ENCODE results near the gene GPR18.

DNA sequence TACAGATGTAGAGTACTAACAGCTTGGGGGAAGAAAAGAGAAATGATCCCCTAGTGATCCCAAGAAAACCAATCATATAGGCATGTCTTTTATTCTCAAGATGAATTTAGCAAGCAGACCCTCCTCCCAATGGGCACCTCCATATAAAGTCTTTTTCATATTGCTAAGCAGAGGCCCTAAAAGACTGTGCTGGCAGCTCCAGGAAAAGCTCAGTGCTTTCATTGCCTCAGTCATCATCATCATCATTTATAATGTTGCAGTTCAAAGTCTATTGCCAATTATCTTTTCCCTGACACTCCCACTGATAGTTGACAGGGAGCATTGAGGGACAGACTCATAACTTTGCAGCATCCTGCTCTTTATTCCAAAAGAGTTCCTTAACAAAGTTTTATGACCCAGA lies 36.0 kb upstream of the GPR18 start:
- TF ChIP-seq, protein P1, sequence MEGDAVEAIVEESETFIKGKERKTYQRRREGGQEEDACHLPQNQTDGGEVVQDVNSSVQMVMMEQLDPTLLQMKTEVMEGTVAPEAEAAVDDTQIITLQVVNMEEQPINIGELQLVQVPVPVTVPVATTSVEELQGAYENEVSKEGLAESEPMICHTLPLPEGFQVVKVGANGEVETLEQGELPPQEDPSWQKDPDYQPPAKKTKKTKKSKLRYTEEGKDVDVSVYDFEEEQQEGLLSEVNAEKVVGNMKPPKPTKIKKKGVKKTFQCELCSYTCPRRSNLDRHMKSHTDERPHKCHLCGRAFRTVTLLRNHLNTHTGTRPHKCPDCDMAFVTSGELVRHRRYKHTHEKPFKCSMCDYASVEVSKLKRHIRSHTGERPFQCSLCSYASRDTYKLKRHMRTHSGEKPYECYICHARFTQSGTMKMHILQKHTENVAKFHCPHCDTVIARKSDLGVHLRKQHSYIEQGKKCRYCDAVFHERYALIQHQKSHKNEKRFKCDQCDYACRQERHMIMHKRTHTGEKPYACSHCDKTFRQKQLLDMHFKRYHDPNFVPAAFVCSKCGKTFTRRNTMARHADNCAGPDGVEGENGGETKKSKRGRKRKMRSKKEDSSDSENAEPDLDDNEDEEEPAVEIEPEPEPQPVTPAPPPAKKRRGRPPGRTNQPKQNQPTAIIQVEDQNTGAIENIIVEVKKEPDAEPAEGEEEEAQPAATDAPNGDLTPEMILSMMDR (IDR thresholded peaks at IDR 0.05 in 4 of 5, conservative IDR thresholded peaks at IDR 0.05 in 1 of 5): no peak
- no peak for TF ChIP-seq POLR2A (IDR thresholded peaks at IDR 0.05)

Measured in gastrocnemius medialis (tissue), 4 donors.